ENCODE measurements around the gene SEMA6B.

DNA sequence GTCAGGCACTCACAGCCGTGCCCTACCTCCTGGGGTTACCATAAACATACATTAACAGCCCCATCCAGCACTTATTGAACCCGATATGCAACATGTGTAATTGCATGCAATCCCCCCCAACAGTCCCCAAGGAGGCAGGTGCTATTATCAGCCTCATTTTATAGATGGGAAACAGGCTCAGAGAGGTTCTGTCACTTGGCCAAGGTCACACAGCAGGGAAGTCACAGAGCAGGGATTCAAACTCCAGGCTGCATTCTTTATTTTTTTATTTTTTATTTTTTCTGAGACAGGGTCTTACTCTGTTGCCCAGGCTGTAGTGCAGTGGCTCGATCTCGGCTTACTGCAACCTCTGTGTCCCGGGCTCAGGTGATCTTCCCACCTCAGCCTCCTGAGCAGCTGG is 41.4 kb upstream of the SEMA6B start:
- TF ChIP-seq POLR2AphosphoS5 (IDR thresholded peaks at IDR 0.05; ENCODE audit: insufficient read depth in 1 of 2, low read depth in 1 of 2) (no peak), POLR2A (IDR thresholded peaks at IDR 0.05) (no peak)
- TF ChIP-seq, protein P1, sequence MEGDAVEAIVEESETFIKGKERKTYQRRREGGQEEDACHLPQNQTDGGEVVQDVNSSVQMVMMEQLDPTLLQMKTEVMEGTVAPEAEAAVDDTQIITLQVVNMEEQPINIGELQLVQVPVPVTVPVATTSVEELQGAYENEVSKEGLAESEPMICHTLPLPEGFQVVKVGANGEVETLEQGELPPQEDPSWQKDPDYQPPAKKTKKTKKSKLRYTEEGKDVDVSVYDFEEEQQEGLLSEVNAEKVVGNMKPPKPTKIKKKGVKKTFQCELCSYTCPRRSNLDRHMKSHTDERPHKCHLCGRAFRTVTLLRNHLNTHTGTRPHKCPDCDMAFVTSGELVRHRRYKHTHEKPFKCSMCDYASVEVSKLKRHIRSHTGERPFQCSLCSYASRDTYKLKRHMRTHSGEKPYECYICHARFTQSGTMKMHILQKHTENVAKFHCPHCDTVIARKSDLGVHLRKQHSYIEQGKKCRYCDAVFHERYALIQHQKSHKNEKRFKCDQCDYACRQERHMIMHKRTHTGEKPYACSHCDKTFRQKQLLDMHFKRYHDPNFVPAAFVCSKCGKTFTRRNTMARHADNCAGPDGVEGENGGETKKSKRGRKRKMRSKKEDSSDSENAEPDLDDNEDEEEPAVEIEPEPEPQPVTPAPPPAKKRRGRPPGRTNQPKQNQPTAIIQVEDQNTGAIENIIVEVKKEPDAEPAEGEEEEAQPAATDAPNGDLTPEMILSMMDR (IDR thresholded peaks at IDR 0.05): no peak
